T-helper 17 cell (primary cell): Measurements from ENCODE around the gene C6orf52. TPM values are rescaled to one million over a fixed set of nuclear protein-coding genes. Genes with fewer than 3 reads are reported as not detected.

Source experiments
- total RNA-seq, 4 donors: library from RNA in 2 of 4; stranded (reverse) in 2 of 4; gene quantifications; one replicate each; pipeline ENCODE4 v1.2.3 and lab custom pipeline; 2022 to 2026

The C6orf52 gene
- total RNA-seq, 2 donors from 2014 or later: 1.6 TPM; not detected in 1

Other genes starting within 250 kb of the C6orf52 start
- gene GCNT2, start 173.3 kb downstream of the C6orf52 start, total RNA-seq: 1 to 10 TPM; 2.9 to 4.0 TPM
- gene PAK1IP1, start 356 bp upstream of the C6orf52 start, total RNA-seq: 1 to 10 TPM; 4.3 to 6.3 TPM
- gene TMEM14C, start 28.5 kb upstream of the C6orf52 start, total RNA-seq: 10 to 100 TPM; 31.5 to 37.5 TPM
- 10 to 100 TPM; 50.8 to 59.8 TPM for gene TMEM14B, start 53.2 kb upstream of the C6orf52 start, total RNA-seq
- under 1 TPM; 0.75 to 0.78 TPM for gene MAK, start 143.9 kb upstream of the C6orf52 start, total RNA-seq
- gene GCM2, start 187.4 kb upstream of the C6orf52 start, total RNA-seq: not detected
- gene SYCP2L, start 192.4 kb upstream of the C6orf52 start, total RNA-seq: not detected